Right lobe of liver (tissue), 6 donors: Measurements from ENCODE around the gene KCNQ5. TPM values are rescaled to one million over a fixed set of nuclear protein-coding genes. Genes with fewer than 3 reads are reported as not detected.

Experiments used
- ATAC-seq, 4 donors: fragments of 200-7000 bp; cut with Tn5 transposase; one replicate each; pipeline ENCODE4 v1.9.1; 2020; ENCODE audit warnings: mild to moderate bottlenecking in 4 of 4, moderate library complexity in 4 of 4
- DNase-seq, 3 donors: peaks; one replicate each; pipeline ENCODE4 v3.0.0-alpha.2; 2020
- H3K27ac ChIP-seq, 3 donors: fragments of 200-600 bp; one replicate each; pipeline ENCODE4 v1.8.0; 2022
- H3K27me3 ChIP-seq, 2 donors: fragments of 200-600 bp; one replicate each; pipeline ENCODE4 v1.8.0; 2022
- H3K36me3 ChIP-seq, 4 donors: fragments of 200-600 bp; sonication (generic) in 1 of 4; one replicate each; pipeline versions ENCODE4 v1.5.1 to v1.8.0; 2017 to 2022; ENCODE audit warnings: control low read depth in 1 of 4
- H3K4me1 ChIP-seq, 4 donors: fragments of 200-600 bp; sonication (generic) in 1 of 4; one replicate each; pipeline versions ENCODE4 v1.5.1 to v1.8.0; 2017 to 2022; ENCODE audit warnings: control low read depth in 1 of 4
- H3K4me3 ChIP-seq, 3 donors: fragments of 200-600 bp; one replicate each; pipeline ENCODE4 v1.8.0; 2022
- H3K9me3 ChIP-seq, 4 donors: fragments of 200-600 bp; sonication (generic) in 1 of 4; one replicate each; pipeline versions ENCODE4 v1.5.1 to v1.8.0; 2017 to 2022; ENCODE audit warnings: control low read depth in 1 of 4
- POLR2A ChIP-seq: fragments of 450-650 bp; IDR thresholded peaks from one replicate; pipeline ENCODE4 v1.6.1; 2017; ENCODE audit warnings: antibody characterized with exemption, mild to moderate bottlenecking
- WGBS: methylation state at CpG from one replicate; pipeline ENCODE4 v1.1.6; 2018; ENCODE audit warnings: low coverage, low lambda C conversion rate; ENCODE audit not compliant: insufficient coverage; ENCODE audit errors: missing lambda C conversion rate; 5-methylcytosine and 5-hydroxymethylcytosine counted together
- intact Hi-C, 2 donors: fragments of 100-400 bp; cut with DNase I; formaldehyde crosslinking; loops; one replicate each; pipeline versions ENCODE4 v1.11.2 to v1.14.1; 2022
- total RNA-seq, 6 experiments: library from RNA; depleted of rRNA in 2 of 6; stranded (reverse); fragments of >200 nt in 2 of 6; fragmentation: NEBNext Ultra II Directional in 3 of 6; extraction: Animal tissue kit (Norgen Biotek cat#: 25700) in 3 of 6; gene quantifications; one replicate each; pipeline versions ENCODE4 v1.1.0 to v1.2.4, GENCODE V29; 2016 to 2023
- TF ChIP-seq, protein P1 (sequence below), 4 donors: fragments of 200-600 bp in 3 of 4; fragments of 450-650 bp in 1 of 4; IDR thresholded peaks; one replicate each; pipeline versions ENCODE4 v1.5.1 to v1.8.0; 2016 to 2022; ENCODE audit warnings: antibody characterized with exemption in 4 of 4, mild to moderate bottlenecking in 2 of 4
- donor health status: DM: no; HTN: yes; CAD: no.
- donor health status: DM: no; HTN: no; CAD: no.
- donor health status: DM: no; HTN: no; CAD: no.
- donor health status: DM: no; HTN: yes; CAD: no.
- donor health status: DM: no; HTN: yes; CAD: no.

The KCNQ5 gene
- total RNA-seq, 6 experiments from 2014 or later: 0.04 to 0.11 TPM; not detected in 4

- H3K4me3 ChIP-seq: no peak overlapping the region
- no peak for DNase-seq
- 44% methylated on average over 2 of the region's 2 CpGs for WGBS
- intact Hi-C loops: no loop called here
- no peaks in the 10 kb centered on the region for H3K27me3 ChIP-seq
- no peaks in the 10 kb centered on the region for H3K36me3 ChIP-seq
- H3K9me3 ChIP-seq: no peaks in the 10 kb centered on the region
- TF ChIP-seq, protein P1, sequence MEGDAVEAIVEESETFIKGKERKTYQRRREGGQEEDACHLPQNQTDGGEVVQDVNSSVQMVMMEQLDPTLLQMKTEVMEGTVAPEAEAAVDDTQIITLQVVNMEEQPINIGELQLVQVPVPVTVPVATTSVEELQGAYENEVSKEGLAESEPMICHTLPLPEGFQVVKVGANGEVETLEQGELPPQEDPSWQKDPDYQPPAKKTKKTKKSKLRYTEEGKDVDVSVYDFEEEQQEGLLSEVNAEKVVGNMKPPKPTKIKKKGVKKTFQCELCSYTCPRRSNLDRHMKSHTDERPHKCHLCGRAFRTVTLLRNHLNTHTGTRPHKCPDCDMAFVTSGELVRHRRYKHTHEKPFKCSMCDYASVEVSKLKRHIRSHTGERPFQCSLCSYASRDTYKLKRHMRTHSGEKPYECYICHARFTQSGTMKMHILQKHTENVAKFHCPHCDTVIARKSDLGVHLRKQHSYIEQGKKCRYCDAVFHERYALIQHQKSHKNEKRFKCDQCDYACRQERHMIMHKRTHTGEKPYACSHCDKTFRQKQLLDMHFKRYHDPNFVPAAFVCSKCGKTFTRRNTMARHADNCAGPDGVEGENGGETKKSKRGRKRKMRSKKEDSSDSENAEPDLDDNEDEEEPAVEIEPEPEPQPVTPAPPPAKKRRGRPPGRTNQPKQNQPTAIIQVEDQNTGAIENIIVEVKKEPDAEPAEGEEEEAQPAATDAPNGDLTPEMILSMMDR (IDR thresholded peaks at IDR 0.05): no peak
- no peak for TF ChIP-seq POLR2A
- no peaks in the 10 kb centered on the region for H3K4me1 ChIP-seq
- ATAC-seq: no peak
- H3K27ac ChIP-seq: no peak overlapping the region
Measured at GRCh38 chr6:73123632-73124329, 501.9 kb downstream of the KCNQ5 start.

- H3K4me1 ChIP-seq: no peaks in the 10 kb centered on the region
- H3K9me3 ChIP-seq: no peaks in the 10 kb centered on the region
- ATAC-seq (peak; percentile 93 to 97 (median 95)), DNase-seq (peak; percentile 75 to 79 (median 76))
- intact Hi-C loops: loop anchor here in 1 of 2 donors (10.0 kb wide), 1 partner anchor 505 kb away; the partner anchor contains the start of gene KCNQ5
- H3K27me3 ChIP-seq: no peaks in the 10 kb centered on the region
- H3K36me3 ChIP-seq: no peaks in the 10 kb centered on the region
- WGBS: 14% methylated on average over 9 of the region's 14 CpGs
- H3K4me3 ChIP-seq: no peak overlapping the region
- H3K27ac ChIP-seq: no peak overlapping the region
- TF ChIP-seq, protein P1 (IDR thresholded peaks at IDR 0.05): peak; percentile 68 to 92 (median 92)
- no peak for TF ChIP-seq POLR2A
Measured at GRCh38 chr6:73129653-73130443, 508.0 kb downstream of the KCNQ5 start.

GRCh38 chr6:73131706-73132105, 509.8 kb downstream of the KCNQ5 start:
- Histone ChIP-seq H3K27ac (no peak overlapping the region), H3K27me3 (no peaks in the 10 kb centered on the region), H3K4me1 (no peaks in the 10 kb centered on the region), H3K9me3 (no peaks in the 10 kb centered on the region), H3K36me3 (no peaks in the 10 kb centered on the region), H3K4me3 (no peak overlapping the region)
- DNase-seq (no peak), ATAC-seq (no peak)
- WGBS: 44% methylated on average over 2 of the region's 4 CpGs
- intact Hi-C loops: loop anchor here in 1 of 2 donors (10.0 kb wide), 1 partner anchor 507 kb away; the partner anchor contains the start of gene KCNQ5
- no peak for TF ChIP-seq POLR2A
- TF ChIP-seq, protein P1 (IDR thresholded peaks at IDR 0.05): no peak

DNA sequence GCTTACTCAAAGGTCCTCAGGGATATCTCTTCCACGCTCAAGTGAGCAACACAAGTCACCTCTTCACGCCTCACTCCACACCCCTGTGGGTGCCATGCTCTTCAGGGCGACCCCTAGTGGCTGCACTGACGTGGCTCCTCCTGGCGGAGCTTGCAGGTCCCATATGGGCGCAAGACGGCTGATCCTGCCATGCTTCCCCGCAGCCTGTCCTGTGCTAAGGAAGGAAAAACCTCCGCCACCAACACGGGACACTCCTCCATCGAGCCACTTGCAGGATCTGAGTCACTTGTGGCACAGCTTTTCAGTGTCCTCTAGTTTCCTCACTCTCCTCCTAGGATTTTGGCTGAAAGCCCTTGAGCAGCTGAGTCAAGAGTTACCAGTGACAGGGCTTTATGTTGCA, 512.7 kb downstream of the KCNQ5 start:
- Histone ChIP-seq H3K9me3 (no peaks in the 10 kb centered on the region), H3K36me3 (no peaks in the 10 kb centered on the region), H3K27ac (no peak overlapping the region), H3K4me3 (no peak overlapping the region), H3K4me1 (no peaks in the 10 kb centered on the region), H3K27me3 (no peaks in the 10 kb centered on the region)
- TF ChIP-seq, protein P1 (IDR thresholded peaks at IDR 0.05): peak in 1 of 4 donors; percentile 35
- no peak for TF ChIP-seq POLR2A
- DNase-seq: peak; percentile 26 to 46 (median 45)
- WGBS: 53% methylated on average over 3 of the region's 11 CpGs
- peak; percentile 28 to 56 (median 46) for ATAC-seq
- intact Hi-C loops: loop anchor here in 1 of 2 donors (10.0 kb wide), 1 partner anchor 510 kb away; the partner anchor contains the start of gene KCNQ5
